Stomach (tissue), 9 donors: Measurements from ENCODE around the gene MFF. TPM values are rescaled to one million over a fixed set of nuclear protein-coding genes. Genes with fewer than 3 reads are reported as not detected.

Source experiments
- DNase-seq, 2 donors: peaks; one replicate each; pipeline versions ENCODE4 v3.0.0 to v3.0.0-alpha.2; 2013 to 2019
- H3K27ac ChIP-seq, 5 donors: fragments of 200-600 bp in 4 of 5; sonication (generic) in 4 of 5; one replicate each; pipeline ENCODE4 v1.5.1; 2013 to 2019; ENCODE audit warnings: mild to moderate bottlenecking in 1 of 5, moderate library complexity in 1 of 5
- H3K27me3 ChIP-seq, 3 donors: fragments of 200-600 bp; sonication (generic); one replicate each; pipeline ENCODE4 v1.5.1; 2017 to 2019; ENCODE audit warnings: mixed run types in 1 of 3
- H3K36me3 ChIP-seq, 4 donors: fragments of 200-600 bp; sonication (generic); 1 replicate in 3 of 4; 2 replicates in 1 of 4; pipeline ENCODE4 v1.5.1; 2016 to 2019
- H3K4me1 ChIP-seq, 4 donors: fragments of 200-600 bp; sonication (generic); one replicate each; pipeline ENCODE4 v1.5.1; 2016 to 2019
- H3K4me3 ChIP-seq, 4 donors: fragments of 200-600 bp; sonication (generic) in 3 of 4; one replicate each; pipeline ENCODE4 v1.5.1; 2016 to 2019; ENCODE audit warnings: mild to moderate bottlenecking in 1 of 4
- H3K9me3 ChIP-seq, 4 donors: fragments of 200-600 bp; sonication (generic); one replicate each; pipeline ENCODE4 v1.5.1; 2016 to 2019
- CTCF ChIP-seq, 7 experiments: fragments of 450-650 bp in 4 of 7; fragments of 200-600 bp in 3 of 7; sonication (generic) in 3 of 7; IDR thresholded peaks; one replicate each; pipeline ENCODE4 v1.5.1; 2016 to 2019; ENCODE audit warnings: antibody characterized with exemption in 7 of 7, control low read depth in 2 of 7, mild to moderate bottlenecking in 1 of 7
- EP300 ChIP-seq: sonication (generic); formaldehyde crosslinking; IDR thresholded peaks from one replicate; pipeline ENCODE4 v1.6.1; 2017; ENCODE audit warnings: antibody characterized with exemption
- POLR2A ChIP-seq, 4 donors: fragments of 450-650 bp; IDR thresholded peaks; one replicate each; pipeline ENCODE4 v1.6.1; 2016; ENCODE audit warnings: antibody characterized with exemption in 4 of 4, control low read depth in 2 of 4, mild to moderate bottlenecking in 1 of 4, moderate library complexity in 1 of 4
- POLR2AphosphoS5 ChIP-seq, 3 donors: sonication (generic); formaldehyde crosslinking; IDR thresholded peaks; one replicate each; pipeline ENCODE4 v1.6.1; 2016; ENCODE audit warnings: antibody characterized with exemption in 3 of 3
- WGBS, 5 donors: extraction: QIAGEN DNeasy Blood & Tissue Kit in 3 of 5; methylation state at CpG; one replicate each; pipeline versions ENCODE4 v1.1.5 to v1.1.7; 2013 to 2018; 5-methylcytosine and 5-hydroxymethylcytosine counted together
- intact Hi-C: fragments of 100-400 bp; cut with DNase I; formaldehyde crosslinking; loops from one replicate; pipeline ENCODE4 v1.15.1; 2023; ENCODE audit warnings: low total_unique reads
- polyA plus RNA-seq, 3 donors: library from polyadenylated mRNA; stranded (reverse); fragments of 200-250 nt; gene quantifications; one replicate each; pipeline ENCODE4 v1.2.3, GENCODE V29; 2013
- total RNA-seq, 5 donors: library from RNA; depleted of rRNA; stranded (reverse); fragments of >200 nt; gene quantifications; one replicate each; pipeline versions ENCODE4 v1.1.0 to v1.2.3, GENCODE V29; 2014 to 2016
- donor health status: healthy with polysubstance abuse.
- donor health status: Bipolar disorder and iron deficiency.
- donor health status: healthy.

MFF gene
- total and polyA plus RNA-seq, 8 donors = 16.8 to 322 (median 89.0) TPM

GRCh38 chr2:227311861-227312506 lies 13.1 kb upstream of the MFF start:
- no peak for TF ChIP-seq POLR2AphosphoS5 (IDR thresholded peaks at IDR 0.05)
- TF ChIP-seq CTCF (IDR thresholded peaks at IDR 0.05) = no peak
- TF ChIP-seq EP300 = no peak
- no peak for TF ChIP-seq POLR2A (IDR thresholded peaks at IDR 0.05)
- intact Hi-C loops = no loop called here
- WGBS, 5 donors = 90 to 96% (median 93%) methylated on average over 5 of the region's 5 CpGs
- no peaks in the 10 kb centered on the region for H3K27me3 ChIP-seq
- no peak overlapping the region for H3K27ac ChIP-seq
- no peaks in the 10 kb centered on the region for H3K36me3 ChIP-seq
- H3K9me3 ChIP-seq = no peaks in the 10 kb centered on the region
- no peak overlapping the region for H3K4me3 ChIP-seq
- H3K4me1 ChIP-seq = no peaks in the 10 kb centered on the region
- DNase-seq = no peak

GRCh38 chr2:227312579-227312978 lies 12.5 kb upstream of the MFF start:
- no peak for TF ChIP-seq CTCF (IDR thresholded peaks at IDR 0.05)
- no peak for TF ChIP-seq POLR2AphosphoS5 (IDR thresholded peaks at IDR 0.05)
- TF ChIP-seq EP300 = no peak
- TF ChIP-seq POLR2A (IDR thresholded peaks at IDR 0.05) = no peak
- no peaks in the 10 kb centered on the region for H3K27me3 ChIP-seq
- intact Hi-C loops = no loop called here
- H3K9me3 ChIP-seq = no peaks in the 10 kb centered on the region
- H3K36me3 ChIP-seq = no peaks in the 10 kb centered on the region
- no peak overlapping the region for H3K27ac ChIP-seq
- DNase-seq = no peak
- H3K4me1 ChIP-seq = no peaks in the 10 kb centered on the region
- 46 to 65% (median 48%) methylated on average over 2 of the region's 2 CpGs for WGBS, 5 donors
- H3K4me3 ChIP-seq = no peak overlapping the region

- Histone ChIP-seq H3K9me3 (no peaks in the 10 kb centered on the region), H3K4me3 (no peak overlapping the region), H3K4me1 (no peaks in the 10 kb centered on the region), H3K27me3 (no peaks in the 10 kb centered on the region), H3K27ac (no peak overlapping the region), H3K36me3 (no peaks in the 10 kb centered on the region)
- no peak for TF ChIP-seq POLR2AphosphoS5 (IDR thresholded peaks at IDR 0.05)
- TF ChIP-seq CTCF (IDR thresholded peaks at IDR 0.05) = no peak
- TF ChIP-seq POLR2A (IDR thresholded peaks at IDR 0.05) = no peak
- TF ChIP-seq EP300 = no peak
- 86 to 92% (median 89%) methylated on average over 1 of the region's 1 CpG for WGBS, 5 donors
- no peak for DNase-seq
- intact Hi-C loops = no loop called here
These were observed 11.7 kb upstream of the MFF start for GRCh38 chr2:227313310-227313709.

GRCh38 chr2:227317834-227318233 lies 7.2 kb upstream of the MFF start:
- WGBS, 5 donors = 92 to 98% (median 96%) methylated on average over 2 of the region's 2 CpGs
- no peaks in the 10 kb centered on the region for H3K36me3 ChIP-seq
- no peak overlapping the region for H3K4me3 ChIP-seq
- no peaks in the 10 kb centered on the region for H3K9me3 ChIP-seq
- no peaks in the 10 kb centered on the region for H3K27me3 ChIP-seq
- no peak for TF ChIP-seq CTCF (IDR thresholded peaks at IDR 0.05)
- TF ChIP-seq EP300 = no peak
- no peak for TF ChIP-seq POLR2AphosphoS5 (IDR thresholded peaks at IDR 0.05)
- TF ChIP-seq POLR2A (IDR thresholded peaks at IDR 0.05) = no peak
- no peak for DNase-seq
- H3K4me1 ChIP-seq = no peaks in the 10 kb centered on the region
- H3K27ac ChIP-seq = no peak overlapping the region
- intact Hi-C loops = no loop called here
